Esophagus squamous epithelium (tissue), 4 donors: ENCODE results near the gene CCDC187.

Experiments used
- CTCF ChIP-seq, 6 experiments: fragments of 450-650 bp in 4 of 6; fragments of 200-600 bp in 2 of 6; sonication (generic) in 2 of 6; IDR thresholded peaks; one replicate each; pipeline ENCODE4 v1.5.1; 2016 to 2019; ENCODE audit warnings: antibody characterized with exemption in 6 of 6, mild to moderate bottlenecking in 4 of 6, moderate library complexity in 4 of 6
- POLR2A ChIP-seq, 4 donors: fragments of 450-650 bp; IDR thresholded peaks; one replicate each; pipeline ENCODE4 v1.6.1; 2017; ENCODE audit warnings: antibody characterized with exemption in 4 of 4, mild to moderate bottlenecking in 4 of 4, moderate library complexity in 3 of 4

- no peak for TF ChIP-seq CTCF (IDR thresholded peaks at IDR 0.05)
- no peak for TF ChIP-seq POLR2A (IDR thresholded peaks at IDR 0.05)
These were observed 49.2 kb upstream of the CCDC187 start for GRCh38 chr9:136353088-136353487.
